GM18858 (cell line): ENCODE measurements around the gene FGFRL1.
"Not testable (repeated sequence)": the region's sequence is repeated elsewhere in the genome, so short reads cannot be mapped to it uniquely, and the experiment has no call there.

ENCODE experiments used
- ATAC-seq: cut with Tn5 transposase; IDR thresholded peaks from one replicate; pipeline ENCODE4 v1.9.1; 2021; ENCODE audit not compliant: unreplicated experiment

Gene FGFRL1

DNA sequence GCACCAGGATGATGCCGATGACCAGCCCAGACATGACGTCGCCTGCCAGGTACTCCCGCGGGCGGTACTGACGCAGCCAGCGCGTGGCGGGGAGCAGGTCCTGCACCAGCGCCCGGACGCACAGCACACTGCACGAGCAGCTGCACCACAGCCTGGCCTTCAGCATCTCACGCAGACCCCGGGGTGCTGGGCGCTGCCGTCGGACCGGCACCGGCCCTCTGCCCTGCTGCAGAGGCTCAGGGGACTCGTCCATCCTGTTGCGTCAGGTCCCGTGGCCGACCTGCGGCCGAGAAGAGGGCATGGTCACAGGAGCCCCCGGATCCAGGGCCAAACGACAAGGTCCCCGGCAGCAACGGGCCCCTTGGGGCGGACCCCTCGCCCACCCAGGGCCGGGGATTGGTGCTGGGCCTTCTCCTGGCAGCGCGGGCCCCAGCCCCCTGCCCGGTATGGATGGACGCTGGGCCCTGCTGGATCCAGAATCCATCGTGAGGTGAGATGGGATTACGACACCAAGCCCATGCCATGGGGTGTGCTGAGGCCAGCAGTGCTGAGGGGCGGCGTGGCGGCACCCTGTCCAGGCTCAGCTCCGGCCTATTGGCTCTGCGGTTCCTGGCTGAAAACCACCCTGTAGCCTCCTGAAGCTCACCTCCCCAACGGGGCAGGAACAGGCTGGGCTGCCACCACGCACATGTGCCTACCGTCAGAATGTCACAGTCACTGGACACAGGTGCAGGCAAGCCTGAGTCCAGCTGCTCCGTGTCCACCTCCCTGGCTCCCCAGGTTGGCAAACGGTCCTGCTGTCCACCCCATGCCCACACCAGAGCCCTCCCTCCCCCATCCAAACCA, 19.8 kb upstream of the FGFRL1 start:
- no peak for ATAC-seq

DNA sequence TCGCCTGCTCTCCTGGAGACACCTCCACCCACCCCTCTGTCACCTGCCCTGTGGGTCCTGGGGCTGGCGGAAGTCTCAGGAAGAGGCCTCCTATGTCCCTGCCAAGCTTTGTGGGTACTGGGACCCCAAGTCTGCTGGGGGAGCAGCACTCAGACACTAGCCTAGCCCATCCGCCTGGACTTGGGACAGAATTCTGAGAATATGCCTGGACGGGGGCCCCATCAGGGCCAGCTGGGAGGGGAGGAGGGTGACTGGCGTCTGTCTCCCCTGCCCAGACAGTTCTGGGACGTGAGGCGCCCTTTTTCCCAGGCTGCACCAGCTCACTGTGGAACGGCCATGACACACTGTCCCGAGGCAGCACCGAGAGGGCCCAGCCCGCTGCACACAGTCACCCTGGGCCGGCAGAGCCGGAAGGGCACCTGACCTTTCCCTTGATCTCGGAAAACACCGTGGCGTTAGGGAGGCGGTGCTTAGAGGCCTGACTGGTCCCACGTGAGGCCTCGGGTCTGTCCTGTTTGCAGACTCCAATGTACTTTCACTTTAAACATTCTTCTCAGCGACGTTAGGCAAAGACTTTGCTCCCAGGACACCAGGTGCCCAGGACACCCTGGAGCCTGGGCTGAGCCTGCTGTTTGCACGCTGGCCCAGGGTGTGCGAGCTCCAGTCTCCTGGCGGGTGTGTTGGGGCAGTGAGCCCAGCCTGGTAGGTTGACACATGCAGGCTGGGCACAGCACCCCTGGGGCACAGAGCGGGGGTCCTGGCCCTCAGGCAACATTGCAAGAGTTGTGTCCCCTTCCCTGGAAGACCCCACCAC, 18.9 kb upstream of the FGFRL1 start:
- ATAC-seq: no peak

DNA sequence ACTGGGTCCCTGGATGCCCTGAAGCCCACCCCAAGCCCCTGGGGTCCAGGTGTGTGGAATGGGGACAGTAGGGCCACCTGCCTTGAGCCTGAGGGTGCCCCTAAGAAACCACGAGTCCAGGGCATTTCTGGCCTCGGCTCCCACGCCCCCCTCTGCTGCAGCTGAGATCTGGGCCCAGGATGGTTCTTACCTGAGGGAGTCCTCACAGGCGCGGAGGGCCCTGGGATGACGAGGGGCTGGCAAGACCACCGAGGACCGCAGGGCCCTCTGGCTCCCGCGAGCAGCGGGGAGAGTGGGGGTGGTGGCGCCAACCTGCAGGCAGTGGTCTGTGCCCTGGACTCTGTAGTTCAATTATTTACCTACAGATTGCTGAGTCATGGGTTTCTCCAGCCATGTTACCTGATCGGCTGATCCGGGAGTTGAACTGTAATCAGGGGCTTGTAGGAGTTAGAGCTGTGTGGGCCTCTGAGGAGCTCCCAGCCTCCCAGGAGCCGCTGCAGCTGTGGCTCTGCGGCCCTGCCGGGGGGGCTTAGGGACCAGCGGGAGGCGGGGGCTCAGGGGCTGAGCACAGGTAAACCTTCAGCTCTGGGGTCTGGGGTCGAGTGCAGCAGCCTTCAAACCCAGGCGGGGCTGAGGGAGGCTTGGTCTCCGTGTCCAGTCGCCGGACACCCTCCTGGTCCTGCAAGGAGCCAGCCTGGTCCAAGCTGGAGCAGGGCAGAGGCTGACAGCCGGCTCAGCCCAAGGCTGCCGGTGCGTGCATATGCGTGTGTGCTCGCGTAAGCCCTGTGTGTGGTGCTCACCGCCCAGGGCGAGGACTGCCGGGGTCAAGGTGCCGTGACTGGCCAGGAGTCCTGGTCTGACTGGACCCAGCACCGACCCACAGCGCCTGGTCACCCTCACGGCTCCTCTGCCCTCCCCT, 18.1 kb upstream of the FGFRL1 start, which contains the start of gene SLC26A1:
Gene SLC26A1, minus strand, starts transcription at position 294 of the 919 bp plus-strand sequence. CDS start 1,701 bp downstream, outside the sequence.
- no peak for ATAC-seq

DNA sequence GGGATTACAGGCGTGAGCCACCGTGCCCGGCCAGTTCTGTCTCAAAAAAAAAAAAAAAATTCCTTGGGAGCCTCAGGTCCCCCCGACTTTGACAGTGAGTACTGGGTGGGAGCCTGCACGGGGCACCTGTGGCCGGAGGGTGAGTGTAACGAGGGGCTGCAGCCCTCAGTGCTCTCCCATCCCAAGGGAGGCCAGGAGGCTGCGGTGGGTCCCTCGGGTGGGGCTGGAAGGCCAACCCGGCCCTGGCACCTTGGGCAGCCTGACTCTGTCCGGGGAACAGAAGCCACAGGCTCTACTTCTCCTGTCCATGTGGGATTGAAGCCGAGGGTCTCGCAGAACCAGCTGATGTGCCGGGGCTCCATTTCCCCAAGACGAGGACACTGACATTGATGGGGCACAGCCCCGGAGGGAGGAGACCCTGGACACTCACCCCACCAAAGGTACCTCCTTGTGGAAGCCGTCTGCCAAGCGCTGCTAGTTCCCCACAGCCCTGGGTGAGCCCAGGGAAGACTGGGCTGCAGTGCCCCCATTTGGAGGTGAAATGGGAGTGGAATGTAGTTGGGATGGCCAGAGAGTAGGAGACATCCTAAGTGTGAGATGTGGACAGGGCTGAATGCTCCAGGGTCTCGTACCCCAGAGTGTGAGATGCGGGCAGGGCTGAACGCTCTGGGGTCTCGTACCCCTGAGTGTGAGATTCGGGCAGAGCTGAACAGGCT, 16.0 kb upstream of the FGFRL1 start:
- ATAC-seq: no peak

DNA sequence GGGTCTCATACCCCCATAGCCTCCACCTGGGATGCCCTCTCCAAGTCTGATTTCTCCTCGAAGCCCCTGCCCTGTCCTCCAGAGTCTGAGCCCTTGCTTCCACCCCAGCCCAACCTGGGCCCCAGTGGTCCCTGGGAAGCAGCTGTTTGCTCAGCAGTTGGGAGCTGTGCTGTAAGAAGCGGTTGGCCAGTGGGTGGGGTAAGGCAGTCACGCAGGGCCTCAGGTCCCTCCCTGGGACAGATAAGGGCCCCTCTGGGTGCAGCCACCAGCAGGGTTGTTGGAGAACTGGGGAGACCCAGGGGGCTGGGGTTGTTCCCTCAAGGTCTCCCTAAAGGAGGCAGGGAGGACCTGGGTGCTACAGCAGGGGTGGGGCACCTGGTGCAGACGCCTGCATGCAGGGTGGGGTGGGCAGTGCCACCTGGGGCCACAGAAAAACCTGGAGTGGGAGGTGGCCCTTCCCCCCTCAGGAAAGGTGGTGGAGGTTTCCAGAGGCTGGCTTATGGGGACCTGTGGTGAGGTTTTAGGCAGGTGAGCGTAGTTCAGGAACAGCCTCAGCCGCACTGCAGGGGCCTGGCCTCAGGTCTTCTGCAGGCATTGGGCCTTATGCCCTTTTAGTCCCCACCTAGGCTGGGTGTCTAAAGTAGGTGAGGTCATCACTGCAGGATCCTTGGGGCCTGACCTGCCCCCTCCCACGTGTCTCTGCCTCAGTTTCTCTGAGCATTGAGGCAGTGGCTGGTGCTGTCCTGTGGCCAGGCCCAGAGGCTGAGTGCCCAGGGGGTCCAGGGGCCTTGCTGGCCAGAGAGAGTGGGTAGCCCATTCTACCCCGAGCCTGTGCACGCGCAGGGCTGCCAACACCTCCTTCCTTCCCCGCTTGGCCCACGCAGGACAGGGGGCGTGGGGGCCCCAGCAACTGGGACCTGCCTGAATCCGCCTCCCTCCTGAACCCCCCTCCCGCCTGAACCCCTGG, 15.1 kb upstream of the FGFRL1 start:
- ATAC-seq: no peak

DNA sequence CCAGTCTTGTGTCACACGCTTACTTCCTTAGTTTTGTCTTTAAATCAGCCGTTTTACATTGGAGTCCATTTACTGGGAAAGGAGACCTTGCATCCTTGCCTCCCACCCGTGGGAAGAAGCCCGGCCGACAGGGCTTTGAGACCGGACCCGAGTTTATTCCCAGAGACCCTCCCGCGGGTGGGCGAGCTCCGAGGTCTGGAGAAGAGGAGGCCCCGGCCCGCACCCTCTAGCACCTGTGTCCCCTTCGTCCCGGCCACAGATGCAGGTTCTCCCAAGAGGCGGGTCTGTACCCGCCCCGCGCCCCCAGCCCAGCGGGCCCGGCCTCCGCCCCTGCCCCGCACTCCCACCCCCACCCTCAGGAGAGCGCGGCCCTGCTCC, 14.4 kb upstream of the FGFRL1 start:
- no peak for ATAC-seq

DNA sequence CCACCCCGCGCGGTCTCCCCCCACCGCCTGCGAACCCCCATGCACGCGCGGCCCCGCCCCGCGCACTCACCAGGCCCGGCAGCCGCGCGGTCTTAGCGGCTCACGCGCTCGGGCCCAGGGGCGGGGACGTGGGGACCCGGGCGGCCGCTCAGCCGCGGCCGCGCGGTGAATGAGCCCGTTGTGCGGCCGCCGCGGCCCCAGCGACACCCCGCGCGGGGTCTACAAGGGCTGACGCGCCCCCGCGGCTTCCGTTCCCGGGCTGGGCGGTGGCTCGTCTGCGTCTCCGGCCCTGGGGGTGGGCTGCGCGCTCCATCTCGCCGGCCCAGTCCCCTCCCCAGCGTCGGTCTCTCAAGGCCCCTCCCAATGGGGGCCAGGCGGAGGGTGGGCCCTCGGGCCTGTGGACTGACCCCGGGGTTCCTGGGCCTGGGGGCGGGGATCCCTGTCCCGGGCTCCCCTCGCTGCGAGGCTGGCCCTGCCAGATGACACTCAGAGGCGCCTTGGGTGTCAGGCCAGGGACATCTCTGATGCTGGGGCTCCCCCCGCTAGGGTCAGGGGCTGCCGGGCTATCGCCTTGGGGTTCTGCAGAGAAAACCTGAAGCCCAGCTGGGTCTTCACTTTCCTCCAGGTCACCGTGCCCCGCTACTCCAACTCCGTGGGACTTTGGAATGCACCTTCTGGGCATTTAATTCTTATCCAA, 13.9 kb upstream of the FGFRL1 start:
- no peak for ATAC-seq

DNA sequence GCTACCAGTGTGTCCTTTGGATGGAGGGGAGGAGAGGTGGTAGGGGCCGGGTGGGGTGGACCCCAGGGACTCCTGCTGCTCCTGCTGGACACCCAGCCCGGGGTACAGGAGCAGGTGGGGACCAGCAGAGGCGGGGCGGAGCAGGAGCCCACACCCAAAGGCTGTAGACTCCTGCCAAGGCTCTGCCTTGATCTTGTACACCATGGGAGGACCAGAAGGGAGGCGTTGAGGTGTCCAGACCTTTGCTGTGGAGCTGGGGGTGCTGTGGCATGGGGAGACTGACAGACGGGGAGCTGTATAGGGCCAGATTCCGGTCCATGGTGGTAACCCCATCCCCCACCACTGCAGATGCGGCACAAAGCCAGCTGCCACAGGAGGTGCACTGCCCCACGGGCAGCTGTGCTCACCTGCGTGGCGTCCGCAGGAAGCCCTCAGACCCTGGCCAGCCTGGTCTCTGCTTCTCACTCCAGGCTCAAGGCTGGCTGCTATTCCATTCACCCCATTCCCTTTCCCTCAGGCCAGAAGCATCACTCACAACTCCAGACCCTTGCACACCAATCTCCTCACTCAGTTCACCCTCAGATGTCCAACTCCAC, 13.2 kb upstream of the FGFRL1 start:
- no peak for ATAC-seq

DNA sequence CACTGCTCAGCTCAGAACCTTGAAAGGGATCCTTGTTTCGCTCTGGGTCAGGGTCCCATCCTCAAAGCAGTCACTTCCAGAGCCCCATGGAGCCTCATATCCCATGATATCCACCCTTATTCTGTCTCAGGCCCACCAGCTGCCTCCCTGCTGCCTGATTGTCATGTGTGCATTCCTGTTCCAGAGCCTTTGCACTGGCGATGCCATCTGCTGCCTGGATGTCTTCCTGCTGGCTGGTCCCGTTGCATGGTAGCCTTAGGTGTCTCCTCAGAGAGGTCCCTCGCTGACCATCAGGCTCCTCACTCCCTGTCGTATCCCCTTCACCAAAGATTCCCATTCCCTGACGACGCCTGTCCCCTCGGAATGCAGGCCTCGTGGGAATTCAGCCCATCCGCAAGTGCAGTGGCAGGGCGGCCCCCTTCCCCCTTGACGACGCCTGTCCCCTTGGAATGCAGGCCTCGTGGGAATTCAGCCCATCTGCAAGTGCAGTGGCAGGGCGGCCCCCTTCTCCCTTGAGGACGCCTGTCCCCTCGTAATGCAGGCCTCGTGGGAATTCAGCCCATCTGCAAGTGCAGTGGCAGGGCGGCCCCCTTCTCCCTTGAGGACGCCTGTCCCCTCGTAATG, 12.1 kb upstream of the FGFRL1 start:
- ATAC-seq: not testable (repeated sequence)

DNA sequence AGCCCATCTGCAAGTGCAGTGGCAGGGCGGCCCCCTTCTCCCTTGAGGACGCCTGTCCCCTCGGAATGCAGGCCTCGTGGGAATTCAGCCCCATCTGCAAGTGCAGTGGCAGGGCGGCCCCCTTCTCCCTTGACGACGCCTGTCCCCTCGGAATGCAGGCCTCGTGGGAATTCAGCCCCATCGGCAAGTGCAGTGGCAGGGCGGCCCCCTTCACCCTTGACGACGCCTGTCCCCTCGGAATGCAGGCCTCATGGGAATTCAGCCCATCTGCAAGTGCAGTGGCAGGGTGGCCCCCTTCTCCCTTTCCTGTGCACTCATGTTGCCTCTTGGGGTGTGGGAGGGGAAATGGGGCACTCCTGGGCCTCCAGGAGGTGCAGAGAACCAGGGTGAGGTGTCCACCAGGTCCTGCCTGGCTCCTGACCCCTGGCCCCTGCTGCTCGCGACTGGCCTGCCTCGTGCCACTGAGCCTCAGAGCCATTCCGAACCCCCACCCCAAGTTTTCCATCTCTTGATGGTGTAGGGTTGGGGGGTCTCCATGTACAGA, 11.5 kb upstream of the FGFRL1 start:
- ATAC-seq: no peak

DNA sequence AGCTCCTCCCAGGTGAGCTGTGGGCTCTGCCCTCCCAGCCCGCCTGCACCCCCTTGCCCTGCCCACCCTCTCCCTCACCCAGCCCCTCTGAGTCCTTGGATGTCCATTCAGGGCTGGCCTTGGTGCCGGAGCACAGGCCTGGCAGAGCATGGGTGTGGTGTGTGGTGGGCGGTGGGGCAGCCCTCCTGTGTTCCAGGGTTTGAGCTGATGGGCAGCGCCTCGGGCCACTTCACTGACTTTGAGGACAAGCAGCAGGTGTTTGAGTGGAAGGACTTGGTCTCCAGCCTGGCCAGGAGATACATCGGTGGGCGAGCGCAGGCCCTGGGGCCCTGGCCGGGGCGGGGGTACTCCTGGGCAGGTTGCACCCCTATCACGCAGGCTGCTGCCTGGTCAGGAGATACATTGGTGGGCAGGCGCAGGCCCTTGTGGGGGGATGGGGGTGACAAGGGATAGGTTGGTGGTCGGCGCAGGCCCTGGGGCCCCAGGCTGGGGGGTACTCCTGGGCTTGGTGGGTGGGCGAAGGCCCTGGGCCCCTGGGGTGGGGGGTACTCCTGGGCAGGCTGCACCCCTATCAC, 10.7 kb upstream of the FGFRL1 start:
- no peak for ATAC-seq

DNA sequence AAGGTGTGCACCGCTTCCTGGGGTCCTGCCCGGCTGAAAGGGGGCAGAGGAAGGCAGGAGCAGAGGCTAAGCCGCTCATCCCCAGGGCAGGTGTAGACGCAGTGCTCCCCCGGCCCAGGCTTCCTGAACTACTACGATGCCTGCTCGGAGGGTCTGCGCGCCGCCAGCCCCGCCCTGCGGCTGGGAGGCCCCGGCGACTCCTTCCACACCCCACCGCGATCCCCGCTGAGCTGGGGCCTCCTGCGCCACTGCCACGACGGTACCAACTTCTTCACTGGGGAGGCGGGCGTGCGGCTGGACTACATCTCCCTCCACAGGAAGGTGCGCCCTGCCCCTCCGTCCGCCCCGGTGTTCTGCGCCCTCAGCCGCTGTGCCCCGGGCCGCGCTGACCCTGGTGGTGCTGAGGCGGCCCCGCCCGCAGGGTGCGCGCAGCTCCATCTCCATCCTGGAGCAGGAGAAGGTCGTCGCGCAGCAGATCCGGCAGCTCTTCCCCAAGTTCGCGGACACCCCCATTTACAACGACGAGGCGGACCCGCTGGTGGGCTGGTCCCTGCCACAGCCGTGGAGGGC, 9.8 kb upstream of the FGFRL1 start:
- ATAC-seq: no peak

DNA sequence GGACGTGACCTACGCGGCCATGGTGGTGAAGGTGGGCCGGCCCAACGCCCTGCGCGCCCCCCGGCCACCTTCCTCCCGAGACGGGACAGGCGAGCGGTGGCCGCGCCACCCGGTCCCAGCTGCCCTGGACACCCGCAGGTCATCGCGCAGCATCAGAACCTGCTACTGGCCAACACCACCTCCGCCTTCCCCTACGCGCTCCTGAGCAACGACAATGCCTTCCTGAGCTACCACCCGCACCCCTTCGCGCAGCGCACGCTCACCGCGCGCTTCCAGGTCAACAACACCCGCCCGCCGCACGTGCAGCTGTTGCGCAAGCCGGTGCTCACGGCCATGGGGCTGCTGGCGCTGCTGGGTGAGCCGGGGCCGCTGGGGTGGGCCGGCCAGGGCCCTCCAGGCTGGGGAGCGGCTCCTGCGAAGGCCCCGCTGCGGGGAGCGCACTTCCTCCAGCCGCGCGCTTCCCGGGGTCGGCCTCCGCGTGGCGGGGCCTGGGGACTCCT, 9.2 kb upstream of the FGFRL1 start:
- no peak for ATAC-seq

DNA sequence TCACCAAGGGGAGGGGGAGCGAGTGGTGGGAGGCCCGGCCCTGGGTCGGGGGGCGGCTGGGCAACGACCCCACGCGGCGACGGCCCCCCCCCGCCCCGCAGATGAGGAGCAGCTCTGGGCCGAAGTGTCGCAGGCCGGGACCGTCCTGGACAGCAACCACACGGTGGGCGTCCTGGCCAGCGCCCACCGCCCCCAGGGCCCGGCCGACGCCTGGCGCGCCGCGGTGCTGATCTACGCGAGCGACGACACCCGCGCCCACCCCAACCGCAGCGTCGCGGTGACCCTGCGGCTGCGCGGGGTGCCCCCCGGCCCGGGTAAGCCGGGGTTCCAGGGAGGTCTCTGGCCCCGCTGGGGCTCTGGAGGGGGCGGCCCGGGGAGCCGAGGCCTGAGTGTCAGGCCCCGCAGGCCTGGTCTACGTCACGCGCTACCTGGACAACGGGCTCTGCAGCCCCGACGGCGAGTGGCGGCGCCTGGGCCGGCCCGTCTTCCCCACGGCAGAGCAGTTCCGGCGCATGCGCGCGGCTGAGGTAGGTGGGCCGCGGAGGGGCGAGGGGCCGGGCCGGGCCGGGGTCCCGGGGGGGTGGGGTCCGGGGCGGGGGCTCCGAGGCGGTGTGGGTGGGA, 8.7 kb upstream of the FGFRL1 start:
- ATAC-seq: no peak

DNA sequence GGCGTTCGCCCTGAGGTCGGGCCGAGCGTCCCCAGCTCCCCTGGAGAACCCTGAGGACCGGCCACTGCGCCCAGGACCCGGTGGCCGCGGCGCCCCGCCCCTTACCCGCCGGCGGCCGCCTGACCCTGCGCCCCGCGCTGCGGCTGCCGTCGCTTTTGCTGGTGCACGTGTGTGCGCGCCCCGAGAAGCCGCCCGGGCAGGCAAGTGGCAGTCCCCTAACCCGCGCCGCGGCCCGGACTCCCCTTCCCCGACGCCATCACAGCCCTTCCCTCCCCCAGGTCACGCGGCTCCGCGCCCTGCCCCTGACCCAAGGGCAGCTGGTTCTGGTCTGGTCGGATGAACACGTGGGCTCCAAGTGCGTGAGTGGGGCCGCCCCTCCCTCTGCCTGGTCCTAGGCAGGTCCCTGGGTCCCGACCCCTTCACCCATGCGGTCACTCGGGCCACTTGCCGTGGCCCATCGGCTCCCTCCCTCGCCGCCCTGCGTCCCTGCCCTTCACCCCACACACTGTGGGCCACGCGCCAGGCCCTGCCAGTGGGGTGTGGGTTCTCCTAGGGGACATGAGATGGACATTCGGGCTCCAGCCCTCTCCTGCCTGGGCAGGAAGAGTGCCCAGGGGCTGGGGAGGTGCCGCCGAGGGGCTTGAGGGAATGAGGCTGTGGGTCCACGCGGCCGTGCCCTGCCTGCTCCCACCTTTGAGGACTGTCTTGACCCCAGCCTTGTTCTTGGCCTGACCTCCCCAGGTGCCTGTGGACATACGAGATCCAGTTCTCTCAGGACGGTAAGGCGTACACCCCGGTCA, 8.0 kb upstream of the FGFRL1 start:
- ATAC-seq: no peak

DNA sequence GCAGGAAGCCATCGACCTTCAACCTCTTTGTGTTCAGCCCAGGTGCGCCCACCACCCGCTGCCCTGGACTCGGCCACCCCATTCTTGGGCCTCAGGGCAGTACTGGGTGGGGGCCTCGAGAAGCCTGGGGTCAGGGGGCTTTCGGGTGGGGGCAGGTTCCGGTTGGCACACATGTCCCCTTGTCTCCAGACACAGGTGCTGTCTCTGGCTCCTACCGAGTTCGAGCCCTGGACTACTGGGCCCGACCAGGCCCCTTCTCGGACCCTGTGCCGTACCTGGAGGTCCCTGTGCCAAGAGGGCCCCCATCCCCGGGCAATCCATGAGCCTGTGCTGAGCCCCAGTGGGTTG, 7.4 kb upstream of the FGFRL1 start:
- ATAC-seq: no peak
